Left ventricle myocardium superior (tissue), 1 donor: ENCODE results near the gene RPL19. TPM values are rescaled to one million over a fixed set of nuclear protein-coding genes. Genes with fewer than 3 reads are reported as not detected.

ENCODE experiments used
- ATAC-seq: fragments of 200-7000 bp; cut with Tn5 transposase; one replicate; pipeline ENCODE4 v1.9.1; 2020; ENCODE audit warnings: mild to moderate bottlenecking, moderate library complexity
- DNase-seq: peaks from one replicate; pipeline ENCODE4 v3.0.0-alpha.2; 2020
- intact Hi-C: fragments of 100-400 bp; cut with micrococcal nuclease; formaldehyde crosslinking; loops from one replicate; pipeline ENCODE4 v1.11.0; 2022
- total RNA-seq: library from RNA; stranded (reverse); fragmentation: NEBNext Ultra II Directional; extraction: Animal tissue kit (Norgen Biotek cat#: 25700); gene quantifications from one replicate; pipeline ENCODE4 v1.2.1, GENCODE V29; 2021
- donor health status: DM: no; HTN: yes; CAD: no; lungs with severe emphysema.

RPL19 gene
- total RNA-seq, 1 donor from 2014 or later, result 992 TPM

- DNase-seq (no peak), ATAC-seq (no peak)
- intact Hi-C loops, result no loop called here
These were observed 18.8 kb downstream of the RPL19 start for GRCh38 chr17:39218906-39219305.

- DNase-seq, result peak; percentile 79
- peak; percentile 89 for ATAC-seq
- intact Hi-C loops, result no loop called here
These were observed 19.6 kb downstream of the RPL19 start for GRCh38 chr17:39219647-39220154.

- ATAC-seq, result no peak
- intact Hi-C loops, result no loop called here
- no peak for DNase-seq
These were observed 21.5 kb downstream of the RPL19 start for GRCh38 chr17:39221572-39221971.

- DNase-seq (no peak), ATAC-seq (no peak)
- intact Hi-C loops, result no loop called here
These were observed 22.1 kb downstream of the RPL19 start for GRCh38 chr17:39222151-39222550.

GRCh38 chr17:39222866-39223834 is 23.1 kb downstream of the RPL19 start:
- intact Hi-C loops, result no loop called here
- no peak for DNase-seq
- ATAC-seq, result no peak

- intact Hi-C loops, result no loop called here
- ATAC-seq, result no peak
- no peak for DNase-seq
These were observed 24.1 kb downstream of the RPL19 start for GRCh38 chr17:39223907-39224777.

GRCh38 chr17:39224778-39225307 is 24.8 kb downstream of the RPL19 start:
- DNase-seq (no peak), ATAC-seq (peak; percentile 59)
- intact Hi-C loops, result no loop called here

- DNase-seq, result no peak
- ATAC-seq, result no peak
- intact Hi-C loops, result no loop called here
These were observed 25.4 kb downstream of the RPL19 start, which contains the start of gene STAC2 for GRCh38 chr17:39225308-39225958. Gene STAC2 (minus strand): TSS chr17:39225945. CDS start chr17:39225502, 443 bp downstream.

GRCh38 chr17:39225959-39226683 is 26.0 kb downstream of the RPL19 start:
- intact Hi-C loops, result no loop called here
- DNase-seq (peak; percentile 82), ATAC-seq (peak; percentile 87)

GRCh38 chr17:39227364-39227919 is 27.4 kb downstream of the RPL19 start:
- DNase-seq (no peak), ATAC-seq (no peak)
- intact Hi-C loops, result no loop called here

- ATAC-seq (no peak), DNase-seq (no peak)
- intact Hi-C loops, result no loop called here
These were observed 29.3 kb downstream of the RPL19 start for GRCh38 chr17:39229274-39229913.

GRCh38 chr17:39230361-39230760 is 30.3 kb downstream of the RPL19 start:
- ATAC-seq (no peak), DNase-seq (no peak)
- intact Hi-C loops, result no loop called here

GRCh38 chr17:39231091-39231561 is 31.0 kb downstream of the RPL19 start:
- no peak for DNase-seq
- intact Hi-C loops, result no loop called here
- ATAC-seq, result no peak

GRCh38 chr17:39231591-39232551 is 31.8 kb downstream of the RPL19 start:
- intact Hi-C loops, result no loop called here
- DNase-seq (peak; percentile 71), ATAC-seq (peak; percentile 84)

- ATAC-seq (peak; percentile 44), DNase-seq (no peak)
- intact Hi-C loops, result no loop called here
These were observed 35.7 kb downstream of the RPL19 start for GRCh38 chr17:39235555-39236449.
